Colonic mucosa (tissue), 4 donors: ENCODE measurements around the gene PHLDB2. TPM values are rescaled to one million over a fixed set of nuclear protein-coding genes. Genes with fewer than 3 reads are reported as not detected.

Source experiments
- DNase-seq: peaks from one replicate; pipeline ENCODE4 v3.0.0-alpha.2; 2020
- H3K27ac ChIP-seq: fragments of 200-600 bp; one replicate; pipeline ENCODE4 v1.8.0; 2021
- H3K27me3 ChIP-seq: fragments of 200-600 bp; one replicate; pipeline ENCODE4 v1.8.0; 2021
- H3K36me3 ChIP-seq: fragments of 200-600 bp; one replicate; pipeline ENCODE4 v1.8.0; 2021
- H3K4me1 ChIP-seq: fragments of 200-600 bp; one replicate; pipeline ENCODE4 v1.8.0; 2021; ENCODE audit warnings: mild to moderate bottlenecking
- H3K4me3 ChIP-seq: fragments of 200-600 bp; one replicate; pipeline ENCODE4 v1.8.0; 2021
- H3K9ac ChIP-seq, 2 donors: one replicate each; pipeline ENCODE4 v1.7.0; 2013; ENCODE audit warnings: control low read depth in 2 of 2, low read depth in 2 of 2, low read length in 2 of 2
- H3K9me3 ChIP-seq: fragments of 200-600 bp; one replicate; pipeline ENCODE4 v1.8.0; 2021
- CTCF ChIP-seq: fragments of 200-600 bp; IDR thresholded peaks from one replicate; pipeline ENCODE4 v1.8.0; 2022; ENCODE audit warnings: antibody characterized with exemption, mild to moderate bottlenecking
- intact Hi-C: fragments of 100-400 bp; cut with DNase I; formaldehyde crosslinking; loops from one replicate; pipeline ENCODE4 v1.14.1; 2022
- total RNA-seq, 2 donors: library from RNA; stranded (reverse); fragmentation: NEBNext Ultra II Directional in 1 of 2; extraction: Animal tissue kit (Norgen Biotek cat#: 25700) in 1 of 2; gene quantifications; one replicate each; pipeline ENCODE4 v1.2.1, GENCODE V29; 2021
- donor health status: healthy.
- donor health status: DM: no; HTN: no; CAD: no.
- donor health status: DM: no; HTN: no; CAD: no.

PHLDB2 gene
- total RNA-seq, 2 donors from 2014 or later: 3.1 to 33.4 TPM

GRCh38 chr3:112012205-112012992 is 153.3 kb downstream of the PHLDB2 start:
- intact Hi-C loops: no loop called here
- no peak for DNase-seq
- TF ChIP-seq CTCF: no peak

GRCh38 chr3:112013058-112013783 is 154.2 kb downstream of the PHLDB2 start:
- Histone ChIP-seq H3K9me3 (no peaks in the 10 kb centered on the region), H3K4me3 (no peak overlapping the region), H3K27me3 (no peaks in the 10 kb centered on the region), H3K4me1 (no peaks in the 10 kb centered on the region), H3K36me3 (no peaks in the 10 kb centered on the region), H3K9ac (no peak overlapping the region), H3K27ac (no peak overlapping the region)
- peak; percentile 44 for TF ChIP-seq CTCF
- intact Hi-C loops: no loop called here
- peak; percentile 55 for DNase-seq

More at GRCh38 chr3:112012205-112012992, 153.3 kb downstream of the PHLDB2 start:
- H3K4me3 ChIP-seq: no peak overlapping the region
- H3K27me3 ChIP-seq: no peaks in the 10 kb centered on the region
- H3K4me1 ChIP-seq: no peaks in the 10 kb centered on the region
- no peak overlapping the region for H3K9ac ChIP-seq
- H3K36me3 ChIP-seq: no peaks in the 10 kb centered on the region
- H3K27ac ChIP-seq: no peak overlapping the region
- no peaks in the 10 kb centered on the region for H3K9me3 ChIP-seq

GRCh38 chr3:112013784-112014143 is 154.7 kb downstream of the PHLDB2 start:
- Histone ChIP-seq H3K9me3 (no peaks in the 10 kb centered on the region), H3K27me3 (no peaks in the 10 kb centered on the region), H3K4me3 (no peak overlapping the region), H3K36me3 (no peaks in the 10 kb centered on the region), H3K4me1 (no peaks in the 10 kb centered on the region), H3K27ac (no peak overlapping the region), H3K9ac (no peak overlapping the region)
- no peak for TF ChIP-seq CTCF
- intact Hi-C loops: no loop called here
- no peak for DNase-seq

GRCh38 chr3:112017091-112017490 is 158.0 kb downstream of the PHLDB2 start:
- intact Hi-C loops: loop anchor here (2.0 kb wide), 1 partner anchor 30 kb away; no protein-coding TSS in a partner anchor
- Histone ChIP-seq H3K9ac (no peak overlapping the region), H3K9me3 (no peaks in the 10 kb centered on the region), H3K27ac (no peak overlapping the region), H3K4me3 (no peak overlapping the region), H3K27me3 (no peaks in the 10 kb centered on the region), H3K36me3 (no peaks in the 10 kb centered on the region), H3K4me1 (no peaks in the 10 kb centered on the region)
- no peak for DNase-seq
- no peak for TF ChIP-seq CTCF

GRCh38 chr3:112018712-112019111 is 159.6 kb downstream of the PHLDB2 start:
- Histone ChIP-seq H3K9ac (no peak overlapping the region), H3K36me3 (no peaks in the 10 kb centered on the region), H3K9me3 (no peaks in the 10 kb centered on the region), H3K27ac (no peak overlapping the region), H3K4me1 (no peaks in the 10 kb centered on the region), H3K27me3 (no peaks in the 10 kb centered on the region), H3K4me3 (no peak overlapping the region)
- no peak for TF ChIP-seq CTCF
- no peak for DNase-seq
- intact Hi-C loops: no loop called here
